ENCODE measurements around the gene CUBN.
A peak's percentile ranks its signal among the peaks of the same experiment; 100 is the strongest.
"Not testable (repeated sequence)": the region's sequence is repeated elsewhere in the genome, so short reads cannot be mapped to it uniquely, and the experiment has no call there.

The CUBN gene

GRCh38 chr10:17013131-17013983 lies 116.3 kb downstream of the CUBN start:
- TF ChIP-seq ZNF311 (tag by site-specific recombination; IDR thresholded peaks at IDR 0.05; ENCODE audit: borderline replicate concordance) = 0 out of 2 replicates have a peak, but pooled peaks have one; percentile 34
- peak; percentile 90 for TF ChIP-seq PRDM1 (tag by site-specific recombination; IDR thresholded peaks at IDR 0.05)
- peak; percentile 55 for TF ChIP-seq ZNF366 (tag by site-specific recombination; conservative IDR thresholded peaks at IDR 0.05)
- H3K27ac ChIP-seq (ENCODE audit: extremely low read depth, low read depth, low read length); H3K36me3 ChIP-seq (ENCODE audit: control insufficient read depth in 2 of 2, insufficient read depth in 1 of 2, low read length in 2 of 2); CTCF ChIA-PET; POLR2A ChIA-PET; H3K9me3 ChIP-seq (ENCODE audit: control insufficient read depth, insufficient read depth, low read depth, low read length); H3K4me3 ChIP-seq (ENCODE audit: low read depth, low read length); H3K4me1 ChIP-seq (ENCODE audit: control insufficient read depth, insufficient read depth, low read length): not testable (repeated sequence)

GRCh38 chr10:17012731-17013130 lies 116.9 kb downstream of the CUBN start:
- CTCF ChIA-PET, POLR2A ChIA-PET: not testable (repeated sequence)

GRCh38 chr10:17010363-17011145 lies 119.1 kb downstream of the CUBN start:
- ChIA-PET POLR2A (interaction anchor here (1.1 kb wide), 1 partner anchor 218 kb away, joined by 4 read pairs; no protein-coding TSS in a partner anchor), CTCF (interaction anchor here (0.6 to 1.8 kb wide), 4 partner anchors 11 to 151 kb away, joined by 3 to 6 read pairs (median 4); no protein-coding TSS in a partner anchor)
- H3K9me3 ChIP-seq (ENCODE audit: control insufficient read depth, insufficient read depth, low read depth, low read length) = no peaks in the 10 kb centered on the region
- TF ChIP-seq ZNF658 (tag by site-specific recombination; IDR thresholded peaks at IDR 0.05) = no peak
- no peaks in the 10 kb centered on the region for H3K36me3 ChIP-seq (ENCODE audit: control insufficient read depth in 2 of 2, insufficient read depth in 1 of 2, low read length in 2 of 2)
- H3K27ac ChIP-seq (ENCODE audit: extremely low read depth, low read depth, low read length) = no peak overlapping the region
- H3K4me1 ChIP-seq (ENCODE audit: control insufficient read depth, insufficient read depth, low read length) = peaks cover 7% of the 10 kb centered on the region; the same call in 1 of the 2 replicates
- H3K4me3 ChIP-seq (ENCODE audit: low read depth, low read length) = no peak overlapping the region

More at GRCh38 chr10:17012731-17013130, 116.9 kb downstream of the CUBN start:
- H3K27ac ChIP-seq (ENCODE audit: extremely low read depth, low read depth, low read length); H3K4me3 ChIP-seq (ENCODE audit: low read depth, low read length); H3K36me3 ChIP-seq (ENCODE audit: control insufficient read depth in 2 of 2, insufficient read depth in 1 of 2, low read length in 2 of 2); H3K4me1 ChIP-seq (ENCODE audit: control insufficient read depth, insufficient read depth, low read length); H3K9me3 ChIP-seq (ENCODE audit: control insufficient read depth, insufficient read depth, low read depth, low read length): not testable (repeated sequence)

GRCh38 chr10:17009212-17009700 lies 120.4 kb downstream of the CUBN start:
- TF ChIP-seq ZNF2 (tag by site-specific recombination; IDR thresholded peaks at IDR 0.05) (no peak), PATZ1 (tag by site-specific recombination; IDR thresholded peaks at IDR 0.05) (no peak), ZNF174 (tag by site-specific recombination; IDR thresholded peaks at IDR 0.05) (no peak), TCF7L2 (IDR thresholded peaks at IDR 0.05; ENCODE audit: borderline replicate concordance, low read depth, low read length) (no peak), ZNF423 (tag by site-specific recombination; IDR thresholded peaks at IDR 0.05) (no peak), SCRT2 (tag by site-specific recombination; IDR thresholded peaks at IDR 0.05) (no peak), ZSCAN23 (tag by site-specific recombination; IDR thresholded peaks at IDR 0.05) (no peak), ZNF302 (tag by site-specific recombination; IDR thresholded peaks at IDR 0.05; ENCODE audit: low read depth) (no peak)
- Histone ChIP-seq H3K27ac (ENCODE audit: extremely low read depth, low read depth, low read length) (no peak overlapping the region), H3K4me3 (ENCODE audit: low read depth, low read length) (no peak overlapping the region), H3K9me3 (ENCODE audit: control insufficient read depth, insufficient read depth, low read depth, low read length) (no peaks in the 10 kb centered on the region), H3K36me3 (ENCODE audit: control insufficient read depth in 2 of 2, insufficient read depth in 1 of 2, low read length in 2 of 2) (no peaks in the 10 kb centered on the region), H3K4me1 (ENCODE audit: control insufficient read depth, insufficient read depth, low read length) (peaks cover 7% of the 10 kb centered on the region; the same call in 1 of the 2 replicates)
- ChIA-PET POLR2A (interaction anchor here (3.2 kb wide), 1 partner anchor 220 kb away, joined by 20 read pairs; no protein-coding TSS in a partner anchor), CTCF (interaction anchor here (0.5 to 1.5 kb wide), 2 partner anchors 20 to 227 kb away, joined by 3 to 6 read pairs; no protein-coding TSS in a partner anchor)
